GM21717 (cell line): Measurements from ENCODE around the gene CCL23.
"Not testable (repeated sequence)": the region's sequence is repeated elsewhere in the genome, so short reads cannot be mapped to it uniquely, and the experiment has no call there.

Experiments
- ATAC-seq: cut with Tn5 transposase; IDR thresholded peaks from one replicate; pipeline ENCODE4 v1.9.1; 2021; ENCODE audit warnings: mild to moderate bottlenecking, moderate library complexity; ENCODE audit not compliant: unreplicated experiment

CCL23 gene

DNA sequence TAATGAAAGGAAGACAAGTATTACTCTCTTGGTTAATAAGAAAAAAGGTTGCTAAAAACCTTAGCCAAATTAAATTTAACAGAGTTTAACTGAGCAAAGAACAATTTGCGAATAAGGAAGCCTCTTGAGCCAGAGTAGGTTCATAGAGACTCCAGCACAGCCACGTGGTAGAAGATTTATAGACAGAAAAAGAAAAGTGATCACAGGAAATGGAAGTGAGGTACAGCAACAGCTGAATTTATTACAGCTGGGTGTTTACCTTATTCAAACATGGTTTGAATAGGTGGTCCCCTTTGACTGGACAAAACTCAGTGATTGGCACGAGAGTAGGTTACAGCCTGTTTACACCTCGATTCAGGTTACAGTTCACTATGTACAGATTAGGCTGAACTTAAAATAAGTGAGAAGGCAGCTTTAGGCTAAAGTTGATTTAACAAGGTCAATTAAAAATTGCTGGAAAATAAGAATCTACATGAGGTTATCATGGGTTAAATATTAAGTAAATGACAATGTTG is 13.1 kb downstream of the CCL23 start:
- no peak for ATAC-seq

DNA sequence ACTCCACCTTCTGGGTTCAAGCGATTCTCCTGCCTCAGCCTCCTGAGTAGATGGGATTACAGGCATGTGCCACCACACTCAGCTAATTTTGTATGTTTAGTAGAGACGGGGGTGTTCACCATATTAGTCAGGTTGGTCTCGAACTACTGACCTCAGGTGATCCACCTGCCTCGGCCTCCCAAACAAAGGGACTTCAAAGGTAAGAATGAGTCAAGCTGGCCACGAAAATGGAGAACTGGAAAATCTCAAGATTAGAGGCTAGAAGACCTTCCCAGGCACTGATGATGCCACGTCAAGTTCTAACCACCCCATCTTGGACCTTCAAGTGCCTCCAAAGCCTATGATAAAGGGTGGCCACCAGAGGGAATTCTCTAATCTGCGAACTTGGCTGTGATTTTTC is 15.1 kb downstream of the CCL23 start:
- no peak for ATAC-seq

DNA sequence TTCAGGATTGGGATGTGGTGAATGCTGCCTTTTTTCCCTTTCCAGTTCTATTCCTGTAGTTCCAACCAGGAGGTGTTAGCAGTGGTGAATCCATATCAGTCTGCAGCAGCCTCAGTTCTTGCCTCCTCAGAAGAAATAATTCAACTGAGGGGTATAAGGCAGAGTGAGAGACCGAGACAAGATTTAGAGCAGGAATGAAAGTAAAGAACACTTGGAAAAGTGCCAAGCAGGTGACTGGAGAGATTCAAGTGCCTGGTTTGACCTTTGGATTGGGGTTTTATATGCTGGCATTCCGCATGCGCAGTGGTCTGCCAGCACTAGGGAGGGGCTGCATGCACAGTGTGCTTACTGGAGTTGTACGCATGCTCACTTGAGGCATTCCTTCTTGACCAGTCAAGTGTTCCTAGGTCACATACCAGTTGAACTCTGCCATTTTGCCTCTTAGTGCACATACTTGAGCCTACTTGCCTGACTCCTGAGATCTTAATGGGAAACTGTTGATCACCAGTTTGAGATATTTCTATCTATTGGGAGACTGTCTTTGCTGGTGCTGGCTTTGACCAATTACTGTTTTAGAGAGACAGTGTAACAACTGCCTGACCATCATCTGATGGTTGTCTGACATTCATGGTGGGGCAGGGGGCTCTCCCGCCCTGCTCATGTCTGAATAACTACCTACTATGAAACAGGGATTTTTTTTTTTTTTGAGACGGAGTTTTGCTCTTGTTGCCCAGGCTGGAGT is 15.7 kb downstream of the CCL23 start:
- ATAC-seq, result no peak

- ATAC-seq, result no peak
Observed at GRCh38 chr17:36001110-36001771, 16.5 kb downstream of the CCL23 start, which contains the start of gene CCL15. CCL15 (minus strand) TSS chr17:36001553; CDS start chr17:36001492, 61 bp downstream.

- no peak for ATAC-seq
Observed at GRCh38 chr17:36000732-36001109, 17.1 kb downstream of the CCL23 start.

GRCh38 chr17:35998756-35999155 is 19.0 kb downstream of the CCL23 start:
- ATAC-seq, result no peak

DNA sequence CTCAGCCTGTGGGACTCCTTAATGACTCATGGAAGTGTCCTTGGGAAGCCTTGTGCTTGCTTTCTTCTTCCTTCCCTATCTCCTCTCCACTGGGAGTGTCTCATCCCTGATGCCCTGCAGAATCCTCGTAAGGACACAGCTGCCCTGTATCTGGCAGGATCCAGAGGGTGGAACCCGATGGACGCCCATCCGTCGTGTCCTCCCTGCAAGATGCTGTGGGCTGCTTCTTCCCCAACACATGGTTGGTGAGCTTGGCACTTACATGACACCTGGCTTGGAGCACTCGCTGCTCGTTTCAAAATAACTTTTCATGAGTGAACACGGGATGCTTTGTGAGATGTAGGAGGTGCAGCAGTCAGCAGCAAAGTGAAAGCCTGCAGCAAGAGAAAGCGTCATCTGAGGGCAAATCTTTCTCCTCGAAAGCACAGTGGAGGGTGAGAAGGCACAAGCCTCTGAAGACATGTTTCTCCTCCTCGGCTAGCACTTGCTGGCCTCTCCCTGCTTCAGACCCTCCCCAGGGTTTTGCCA is 19.7 kb downstream of the CCL23 start:
- ATAC-seq, result no peak

DNA sequence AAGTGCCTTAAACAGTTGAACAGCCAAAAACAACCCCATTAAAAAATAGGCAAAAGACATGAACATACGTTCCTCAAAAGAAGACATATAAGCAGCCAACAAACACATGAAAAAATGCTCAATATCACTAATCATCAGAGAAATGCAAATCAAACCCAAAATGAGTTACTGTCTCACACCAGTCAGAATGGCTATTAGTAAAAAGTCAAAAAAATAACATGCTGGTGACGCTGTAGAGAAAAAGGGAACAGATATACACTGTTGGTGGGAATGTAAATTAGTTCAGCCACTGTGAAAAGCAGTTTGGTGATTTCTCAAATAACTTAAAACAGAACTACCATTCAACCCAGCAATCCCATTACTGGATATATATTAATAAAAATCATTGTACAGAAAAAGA is 22.4 kb downstream of the CCL23 start:
- ATAC-seq, result not testable (repeated sequence)

DNA sequence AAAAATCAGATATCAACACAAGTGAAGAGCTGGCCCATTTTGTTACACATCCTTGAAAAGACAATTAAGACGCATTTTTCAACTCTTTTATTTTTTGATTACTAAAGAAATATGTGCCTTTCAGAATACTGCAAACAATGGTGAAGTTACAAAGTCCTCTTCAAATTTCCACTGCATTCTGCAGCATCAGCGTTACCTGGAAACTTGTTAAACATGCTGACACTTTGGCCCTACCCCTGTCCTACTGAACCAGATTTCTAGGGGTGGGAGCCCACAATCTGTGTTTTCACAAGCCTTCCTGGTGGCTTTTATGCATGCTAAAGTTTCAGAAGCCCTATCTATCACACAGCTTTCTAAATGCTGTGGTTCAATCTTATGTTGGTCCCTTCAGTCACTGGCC is 26.7 kb downstream of the CCL23 start:
- no peak for ATAC-seq

DNA sequence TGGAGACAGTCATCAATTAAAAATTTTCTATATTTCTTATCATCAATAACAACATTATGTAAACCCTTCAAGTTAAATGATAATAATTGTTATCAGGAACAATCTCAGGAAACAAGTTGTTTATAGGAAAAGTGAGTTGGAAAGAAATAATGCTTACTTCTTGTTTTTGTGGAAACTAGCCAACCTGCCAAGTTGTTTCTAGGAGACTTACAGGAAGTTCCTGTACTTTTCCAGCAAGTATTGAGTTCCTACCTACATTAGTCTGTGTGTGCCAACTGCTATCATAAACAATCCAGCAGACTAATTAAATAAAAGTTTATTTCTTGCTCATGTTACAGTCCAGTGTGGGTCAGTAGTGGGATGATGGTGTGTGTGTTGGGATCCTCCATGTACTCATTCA is 29.6 kb downstream of the CCL23 start:
- ATAC-seq, result no peak

DNA sequence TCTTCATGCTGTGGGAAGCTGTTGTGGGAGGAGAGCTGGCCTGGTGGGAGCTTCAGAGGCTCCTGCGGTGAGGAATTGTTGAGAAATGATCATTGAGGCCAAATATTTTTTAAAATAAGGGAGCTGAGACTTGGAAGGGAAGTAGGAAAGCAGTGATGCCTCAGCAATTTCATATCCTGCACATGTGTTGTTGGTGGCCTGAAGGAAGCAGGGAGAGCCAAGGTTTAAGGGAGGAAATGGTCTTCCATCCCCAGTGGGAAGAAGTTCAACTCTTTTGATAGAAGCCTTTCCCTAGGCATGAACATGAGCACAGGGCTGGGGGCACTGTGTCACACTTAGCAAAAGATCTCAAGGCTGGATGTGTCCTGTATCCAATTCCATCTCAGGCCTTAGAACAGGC is 31.1 kb downstream of the CCL23 start, which contains the start of gene CCL14:
CCL14 (minus strand) TSS at position 87 of the 400 bp plus-strand sequence; CDS start at position 7, 80 bp downstream.
- ATAC-seq, result no peak

GRCh38 chr17:35984140-35984539 is 33.6 kb downstream of the CCL23 start:
- no peak for ATAC-seq

- no peak for ATAC-seq
Observed at GRCh38 chr17:35982409-35983191, 35.2 kb downstream of the CCL23 start.

GRCh38 chr17:35981908-35982330 is 35.9 kb downstream of the CCL23 start:
- ATAC-seq, result no peak

GRCh38 chr17:35981246-35981645 is 36.5 kb downstream of the CCL23 start, which contains the start of gene CCL16:
CCL16 (minus strand) TSS chr17:35981497; CDS start chr17:35981420, 77 bp downstream.
- no peak for ATAC-seq

DNA sequence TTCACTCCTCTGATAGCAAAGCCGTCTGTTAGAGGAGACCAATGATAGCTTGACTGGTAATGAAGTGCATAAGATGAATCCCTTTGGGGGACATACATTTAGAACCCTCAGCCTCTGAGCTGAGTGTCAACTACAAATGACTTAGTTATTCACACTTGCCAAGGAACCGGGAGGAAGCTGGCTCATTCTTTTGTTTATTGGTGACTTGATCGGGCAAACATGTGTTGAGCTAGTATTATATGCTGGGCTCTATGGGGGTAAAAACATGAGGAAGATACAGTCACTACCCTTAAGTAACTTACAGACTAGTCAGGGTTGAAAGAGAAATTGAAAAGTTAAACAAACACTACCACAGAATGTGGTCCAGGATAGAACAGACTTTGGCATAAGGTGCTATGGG is 39.4 kb downstream of the CCL23 start:
- no peak for ATAC-seq

- no peak for ATAC-seq
Observed at GRCh38 chr17:35977509-35977908, 40.3 kb downstream of the CCL23 start.

DNA sequence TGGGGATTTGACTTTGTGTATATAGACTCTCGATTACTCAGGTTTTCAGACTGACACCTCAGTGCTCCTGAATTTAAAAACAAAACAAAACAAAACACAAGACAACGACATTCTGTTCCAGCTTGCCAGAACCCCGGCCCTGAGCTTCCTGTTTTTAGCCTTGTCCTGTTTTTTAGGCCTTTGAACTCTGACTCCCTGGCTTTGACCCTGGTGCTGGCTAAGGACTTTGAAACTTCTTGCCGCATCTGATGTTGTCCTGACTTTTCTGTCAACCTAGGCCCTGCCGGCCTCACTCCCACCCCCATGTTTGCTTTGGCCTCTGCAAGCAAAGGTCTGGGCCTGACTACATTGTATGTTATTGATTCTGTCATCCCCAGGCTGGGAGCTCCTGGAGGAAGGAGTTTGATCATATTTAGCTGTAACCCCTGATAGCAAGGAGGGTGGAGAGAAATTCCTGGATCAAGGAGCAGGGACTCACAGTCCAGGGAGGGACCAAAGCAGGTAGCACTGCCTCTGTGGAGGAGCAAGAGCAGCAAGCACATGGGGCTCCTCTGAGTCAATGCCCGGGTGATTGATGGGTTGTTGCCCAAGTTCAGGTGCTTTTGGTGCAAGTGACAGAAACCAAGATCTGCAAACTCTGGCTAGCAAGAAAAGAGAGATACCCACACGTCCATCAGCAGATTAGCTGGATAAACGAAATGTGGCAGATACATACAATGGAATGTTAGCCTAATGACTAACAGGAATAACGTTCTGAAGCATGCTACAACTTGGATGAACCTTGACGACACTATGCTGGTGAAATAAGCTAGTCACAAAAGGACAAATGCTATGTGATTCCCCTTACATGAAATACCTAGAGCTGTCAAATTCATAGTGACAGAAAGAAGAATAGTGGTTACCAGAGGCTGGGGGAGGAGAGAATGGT is 44.2 kb downstream of the CCL23 start:
- no peak for ATAC-seq

DNA sequence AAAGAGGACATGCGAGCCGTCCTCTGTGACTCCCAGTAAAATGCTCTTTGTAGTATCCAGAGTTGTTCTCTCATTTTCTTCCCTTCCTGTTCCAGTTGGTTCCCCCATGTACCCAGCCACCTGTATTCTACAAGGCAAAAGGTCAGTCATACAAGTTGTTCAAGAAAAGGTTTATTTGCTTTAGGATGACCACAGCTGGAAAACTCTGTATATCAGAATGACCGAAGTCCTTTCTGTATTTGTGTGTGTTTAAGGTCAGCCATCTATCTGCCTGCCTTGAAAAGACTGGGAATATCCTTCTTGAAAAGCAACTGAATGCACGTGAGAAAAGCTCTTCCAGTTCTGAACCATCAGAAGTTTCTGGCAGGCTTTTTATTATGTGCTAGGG is 44.8 kb downstream of the CCL23 start:
- no peak for ATAC-seq

DNA sequence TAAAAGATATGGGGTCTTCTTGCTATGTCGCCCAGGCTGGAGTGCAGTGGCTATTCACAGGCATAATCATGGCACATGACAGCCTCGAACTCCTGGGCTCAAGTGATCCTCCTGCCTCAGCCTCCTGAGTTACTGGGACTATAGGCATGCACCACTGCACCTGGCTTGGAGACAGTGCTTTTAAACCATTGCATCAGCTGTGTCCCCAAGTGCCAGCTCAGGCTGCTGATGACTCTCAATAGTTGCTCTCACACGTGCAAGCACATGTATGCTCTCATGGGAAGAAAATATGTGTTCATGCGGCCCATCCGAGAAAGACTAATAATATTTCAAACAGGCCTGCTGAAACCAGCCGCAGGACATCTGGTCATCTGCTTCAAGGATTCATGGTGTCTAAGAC is 45.2 kb downstream of the CCL23 start:
- no peak for ATAC-seq
